ENCODE measurements around the gene MFN2. TPM values are rescaled to one million over a fixed set of nuclear protein-coding genes. Genes with fewer than 3 reads are reported as not detected.

MFN2 gene
- total and polyA plus RNA-seq, 8 donors = 31.2 to 68.0 (median 48.7) TPM

GRCh38 chr1:12047120-12047876 lies 67.1 kb downstream of the MFN2 start:
- no peak for TF ChIP-seq POLR2AphosphoS5 (IDR thresholded peaks at IDR 0.05)
- no peak for TF ChIP-seq EP300 (IDR thresholded peaks at IDR 0.05)
- TF ChIP-seq CTCF (IDR thresholded peaks at IDR 0.05) = no peak
- TF ChIP-seq POLR2A (IDR thresholded peaks at IDR 0.05) = no peak
- no peak overlapping the region for H3K4me3 ChIP-seq
- intact Hi-C loops (cut with DNase I; ENCODE audit: low total_unique reads) = no loop called here
- peaks cover 0 to 26% (median 0%) of the 10 kb centered on the region in 3 donors for H3K27me3 ChIP-seq
- no peaks in the 10 kb centered on the region for H3K36me3 ChIP-seq
- H3K4me1 ChIP-seq = peaks cover 0 to 18% (median 7%) of the 10 kb centered on the region in 4 donors
- 53 to 63% (median 61%) methylated on average over 18 of the region's 18 CpGs for WGBS, 5 donors
- no peaks in the 10 kb centered on the region for H3K9me3 ChIP-seq
- DNase-seq = no peak
- H3K27ac ChIP-seq = no peak overlapping the region

GRCh38 chr1:12048372-12048771 lies 68.1 kb downstream of the MFN2 start:
- WGBS, 5 donors = 40 to 60% (median 59%) methylated on average over 2 of the region's 2 CpGs
- Histone ChIP-seq H3K36me3 (no peaks in the 10 kb centered on the region), H3K9me3 (no peaks in the 10 kb centered on the region), H3K27ac (no peak overlapping the region), H3K27me3 (peaks cover 0 to 26% (median 0%) of the 10 kb centered on the region in 3 donors), H3K4me3 (no peak overlapping the region), H3K4me1 (peaks cover 0 to 25% (median 11%) of the 10 kb centered on the region in 4 donors)
- intact Hi-C loops (cut with DNase I; ENCODE audit: low total_unique reads) = no loop called here
- TF ChIP-seq POLR2AphosphoS5 (IDR thresholded peaks at IDR 0.05) (no peak), POLR2A (IDR thresholded peaks at IDR 0.05) (no peak), CTCF (IDR thresholded peaks at IDR 0.05) (no peak), EP300 (IDR thresholded peaks at IDR 0.05) (no peak)
- no peak for DNase-seq

- H3K27me3 ChIP-seq = peaks cover 0 to 26% (median 0%) of the 10 kb centered on the region in 3 donors
- TF ChIP-seq CTCF (IDR thresholded peaks at IDR 0.05) = no peak
- no peak for TF ChIP-seq POLR2A (IDR thresholded peaks at IDR 0.05)
- TF ChIP-seq POLR2AphosphoS5 (IDR thresholded peaks at IDR 0.05) = no peak
- no peak for TF ChIP-seq EP300 (IDR thresholded peaks at IDR 0.05)
- no peaks in the 10 kb centered on the region for H3K9me3 ChIP-seq
- DNase-seq = no peak
- no peaks in the 10 kb centered on the region for H3K36me3 ChIP-seq
- no peak overlapping the region for H3K4me3 ChIP-seq
- intact Hi-C loops (cut with DNase I; ENCODE audit: low total_unique reads) = no loop called here
- H3K4me1 ChIP-seq = peaks cover 0 to 26% (median 10%) of the 10 kb centered on the region in 4 donors
- no peak overlapping the region for H3K27ac ChIP-seq
- WGBS, 5 donors = 45 to 62% (median 53%) methylated on average over 4 of the region's 4 CpGs
Measured at GRCh38 chr1:12049616-12050015, 69.4 kb downstream of the MFN2 start.

GRCh38 chr1:12051361-12051760 lies 71.1 kb downstream of the MFN2 start:
- Histone ChIP-seq H3K27ac (no peak overlapping the region), H3K4me1 (peaks cover 0 to 26% (median 8%) of the 10 kb centered on the region in 4 donors), H3K9me3 (no peaks in the 10 kb centered on the region), H3K36me3 (no peaks in the 10 kb centered on the region), H3K4me3 (no peak overlapping the region), H3K27me3 (peaks cover 0 to 23% (median 0%) of the 10 kb centered on the region in 3 donors)
- no peak for TF ChIP-seq CTCF (IDR thresholded peaks at IDR 0.05)
- TF ChIP-seq POLR2A (IDR thresholded peaks at IDR 0.05) = no peak
- TF ChIP-seq POLR2AphosphoS5 (IDR thresholded peaks at IDR 0.05) = no peak
- no peak for TF ChIP-seq EP300 (IDR thresholded peaks at IDR 0.05)
- no peak for DNase-seq
- intact Hi-C loops (cut with DNase I; ENCODE audit: low total_unique reads) = no loop called here
- 90 to 100% (median 95%) methylated on average over 1 of the region's 1 CpG for WGBS, 5 donors
